Smooth muscle cell of bladder (primary cell): ENCODE results near the gene AKR1C1. TPM values are rescaled to one million over a fixed set of nuclear protein-coding genes. Genes with fewer than 3 reads are reported as not detected.

Source experiments
- total RNA-seq: library from RNA; depleted of rRNA; stranded (reverse); fragments of >200 nt; gene quantifications from 2 replicates; pipeline ENCODE4 v1.2.3, GENCODE V29; 2014

AKR1C1 gene
- 218 and 321 TPM in 2 replicates for total RNA-seq

DNA sequence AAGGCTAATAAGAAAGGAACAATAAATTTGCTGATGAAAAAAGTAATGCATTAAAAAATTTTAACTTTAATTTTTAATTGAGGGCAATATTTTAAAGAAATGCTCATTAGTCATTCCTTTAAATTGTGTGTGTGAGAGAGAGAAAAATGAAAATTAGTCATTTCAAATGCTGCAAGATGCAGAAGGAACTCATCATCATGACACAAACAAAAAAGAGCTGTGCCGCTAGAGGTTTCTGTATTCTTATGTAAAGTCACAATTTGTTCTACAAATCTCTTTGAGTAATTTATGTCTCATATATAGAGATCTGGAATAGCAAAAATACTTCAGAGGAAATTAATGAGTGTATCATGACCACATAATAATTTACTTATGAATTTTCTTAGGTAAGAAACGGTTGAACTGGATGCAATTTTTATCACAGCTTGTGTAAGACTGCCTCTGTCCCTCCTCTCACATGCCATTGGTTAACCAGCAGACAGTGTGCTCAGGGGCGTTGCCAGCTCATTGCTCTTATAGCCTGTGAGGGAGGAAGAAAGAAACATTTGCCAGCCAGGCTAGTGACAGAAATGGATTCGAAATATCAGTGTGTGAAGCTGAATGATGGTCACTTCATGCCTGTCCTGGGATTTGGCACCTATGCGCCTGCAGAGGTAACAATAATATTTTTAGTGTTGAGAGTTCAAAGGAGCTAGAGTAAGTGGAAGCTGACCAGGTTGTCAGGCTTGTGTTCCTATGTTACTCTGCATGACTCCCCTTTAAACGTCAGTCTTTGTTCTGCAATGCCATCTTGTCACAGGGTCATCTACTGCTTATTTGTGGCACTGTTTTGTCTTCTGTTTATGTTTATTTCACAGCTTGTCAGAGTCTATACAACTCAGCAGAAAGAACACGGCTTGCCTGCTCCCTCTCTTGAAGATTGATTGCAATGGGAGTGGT lies at the start of gene AKR1C1:
TSS of gene AKR1C1 (plus strand) at position 540 of the 939 bp plus-strand sequence. CDS start at position 570, 30 bp downstream.

DNA sequence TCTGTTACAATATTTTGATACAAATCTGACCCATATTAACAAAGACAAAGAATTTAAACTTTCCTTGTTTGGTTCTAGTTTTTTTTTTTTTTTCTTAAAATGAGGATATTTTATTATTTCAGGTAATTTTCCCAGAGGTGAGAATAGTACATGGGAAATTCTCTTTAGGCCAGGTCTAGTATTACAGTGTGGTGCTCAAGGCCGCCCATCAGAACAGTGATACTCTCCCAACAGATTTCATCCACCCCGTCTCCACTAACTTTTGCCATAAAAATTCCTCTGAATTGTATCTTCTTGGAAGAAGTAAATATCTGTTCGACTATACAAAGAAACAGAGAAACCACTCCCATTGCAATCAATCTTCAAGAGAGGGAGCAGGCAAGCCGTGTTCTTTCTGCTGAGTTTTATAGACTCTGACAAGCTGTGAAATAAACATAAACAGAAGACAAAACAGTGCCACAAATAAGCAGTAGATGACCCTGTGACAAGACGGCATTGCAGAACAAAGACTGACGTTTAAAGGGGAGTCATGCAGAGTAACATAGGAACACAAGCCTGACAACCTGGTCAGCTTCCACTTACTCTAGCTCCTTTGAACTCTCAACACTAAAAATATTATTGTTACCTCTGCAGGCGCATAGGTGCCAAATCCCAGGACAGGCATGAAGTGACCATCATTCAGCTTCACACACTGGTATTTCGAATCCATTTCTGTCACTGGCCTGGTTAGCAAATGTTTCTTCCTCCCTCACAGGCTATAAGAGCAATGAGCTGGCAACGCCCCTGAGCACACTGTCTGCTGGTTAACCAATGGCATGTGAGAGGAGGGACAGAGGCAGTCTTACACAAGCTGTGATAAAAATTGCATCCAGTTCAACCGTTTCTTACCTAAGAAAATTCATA lies 40.2 kb downstream of the AKR1C1 start, which contains the start of gene AKR1C2:
TSS of gene AKR1C2 (minus strand) at position 731 of the 903 bp plus-strand sequence. CDS start at position 709, 22 bp downstream.

Other genes starting within 250 kb of the AKR1C1 start
- 6.5 and 13.9 TPM in 2 replicates for gene AKR1E2, start 137.2 kb upstream of the AKR1C1 start, total RNA-seq
- gene AKR1C2, start 40.4 kb downstream of the AKR1C1 start, total RNA-seq: 13.5 and 239 TPM in 2 replicates
- 48.4 and 82.3 TPM in 2 replicates for gene AKR1C3, start 131.0 kb downstream of the AKR1C1 start, total RNA-seq
- not detected in 2 replicates for gene AKR1C8, start 221.7 kb downstream of the AKR1C1 start, total RNA-seq
- not detected in 2 replicates for gene AKR1C4, start 233.4 kb downstream of the AKR1C1 start, total RNA-seq